GM19438 (cell line): ENCODE data around the gene SF3B2.
"Not testable (repeated sequence)": the region's sequence is repeated elsewhere in the genome, so short reads cannot be mapped to it uniquely, and the experiment has no call there.

Source experiments
- ATAC-seq: cut with Tn5 transposase; IDR thresholded peaks from one replicate; pipeline ENCODE4 v1.9.1; 2021; ENCODE audit warnings: low read depth; ENCODE audit not compliant: unreplicated experiment

Gene SF3B2

DNA sequence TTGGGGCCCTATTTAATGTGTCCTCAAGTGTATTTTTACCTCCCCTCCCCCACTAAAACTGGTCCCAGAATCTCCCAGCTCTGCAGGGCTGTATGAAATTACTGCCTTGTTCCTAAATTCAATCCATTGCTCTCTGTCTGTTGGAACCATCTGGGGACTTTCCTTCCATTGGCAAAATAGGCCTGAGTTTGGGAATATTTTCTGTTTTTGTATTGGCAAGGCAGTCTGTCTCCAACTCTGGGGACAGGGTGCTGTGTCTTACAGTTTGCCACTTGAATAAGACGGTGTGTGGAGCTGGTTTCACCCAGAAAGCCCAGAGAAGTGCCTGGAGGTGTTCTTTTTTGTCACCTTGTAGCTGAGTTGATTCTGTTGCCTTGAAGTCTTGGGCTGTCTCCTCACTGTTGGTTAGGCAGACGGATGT, 19.2 kb downstream of the SF3B2 start:
- ATAC-seq = no peak

DNA sequence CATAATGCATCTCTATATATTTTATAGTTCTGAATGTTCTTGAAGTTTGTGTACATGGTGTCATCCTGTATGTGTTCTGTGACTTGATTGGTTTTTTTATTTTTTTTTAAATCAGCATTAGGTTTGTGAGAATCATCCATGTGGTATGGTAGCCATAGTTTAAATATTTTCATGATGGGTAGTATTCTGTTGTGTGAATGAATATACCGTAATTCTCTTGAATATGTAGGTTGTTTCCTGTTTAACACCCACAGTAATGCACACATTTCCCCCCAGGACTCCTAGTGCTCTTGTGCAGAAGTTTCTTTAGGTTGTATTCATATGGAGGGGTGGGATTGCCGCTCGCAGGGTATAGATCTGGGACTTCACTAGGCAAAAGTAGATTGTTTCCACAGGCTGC, 19.9 kb downstream of the SF3B2 start:
- no peak for ATAC-seq

- no peak for ATAC-seq
These were observed 20.4 kb downstream of the SF3B2 start for GRCh38 chr11:66072518-66072917.

DNA sequence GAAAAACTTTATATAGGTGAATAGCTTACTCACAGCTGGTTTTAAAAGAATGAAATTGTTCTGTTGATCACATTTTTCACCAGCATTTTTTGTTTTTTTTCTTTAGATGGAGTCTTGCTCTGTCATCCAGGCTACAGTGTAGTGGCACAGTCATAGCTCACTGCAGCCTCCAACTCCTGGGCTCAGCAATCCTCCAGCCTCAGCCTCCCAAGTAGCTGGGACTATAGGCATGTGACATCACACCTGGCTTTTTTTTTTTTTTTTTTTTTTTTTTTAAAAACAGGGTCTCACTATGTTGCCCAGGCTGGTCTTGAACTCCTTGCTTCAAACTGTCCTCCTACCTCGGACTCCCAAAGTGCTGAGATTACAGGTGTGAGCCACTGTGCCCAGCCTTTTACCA, 21.5 kb downstream of the SF3B2 start:
- ATAC-seq = no peak

DNA sequence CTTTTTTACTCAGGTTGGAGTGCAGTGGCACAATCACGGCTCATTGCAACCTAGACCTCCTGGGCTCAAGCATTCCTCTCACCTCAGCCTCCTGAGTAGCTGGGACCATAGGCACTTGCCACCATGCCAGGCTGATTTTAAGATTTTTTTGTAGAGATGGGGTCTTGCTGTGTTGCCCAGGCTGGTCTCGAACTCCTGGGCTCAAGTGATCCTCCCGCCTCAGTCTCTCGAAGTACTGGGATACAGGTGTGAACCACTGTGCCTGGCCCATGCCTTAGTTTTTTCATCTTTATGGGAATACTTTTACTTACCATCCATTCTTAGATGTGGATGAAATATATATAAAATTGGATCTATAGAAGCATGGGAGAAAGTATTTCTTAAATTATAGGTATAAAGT, 23.1 kb downstream of the SF3B2 start:
- no peak for ATAC-seq

GRCh38 chr11:66076561-66076960, 24.4 kb downstream of the SF3B2 start:
- no peak for ATAC-seq

DNA sequence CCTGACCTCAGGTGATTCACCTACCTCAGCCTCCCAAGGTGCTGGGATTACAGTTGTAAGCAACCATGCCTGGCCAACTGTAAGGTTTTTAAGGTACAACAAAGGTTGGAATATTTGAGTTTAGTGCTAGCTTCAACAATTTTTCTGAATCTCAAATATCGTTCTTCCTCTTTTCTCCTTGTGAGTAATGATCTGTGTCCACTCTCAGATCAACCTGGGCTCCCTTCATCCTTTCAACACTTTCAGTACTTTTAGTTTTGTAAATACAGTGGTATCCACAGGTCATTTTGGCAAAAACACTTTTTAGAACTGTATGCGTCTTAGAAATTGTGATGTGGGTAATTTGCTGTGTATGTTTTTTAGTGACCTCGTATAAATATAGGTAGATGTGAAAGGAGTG, 25.8 kb downstream of the SF3B2 start:
- no peak for ATAC-seq

DNA sequence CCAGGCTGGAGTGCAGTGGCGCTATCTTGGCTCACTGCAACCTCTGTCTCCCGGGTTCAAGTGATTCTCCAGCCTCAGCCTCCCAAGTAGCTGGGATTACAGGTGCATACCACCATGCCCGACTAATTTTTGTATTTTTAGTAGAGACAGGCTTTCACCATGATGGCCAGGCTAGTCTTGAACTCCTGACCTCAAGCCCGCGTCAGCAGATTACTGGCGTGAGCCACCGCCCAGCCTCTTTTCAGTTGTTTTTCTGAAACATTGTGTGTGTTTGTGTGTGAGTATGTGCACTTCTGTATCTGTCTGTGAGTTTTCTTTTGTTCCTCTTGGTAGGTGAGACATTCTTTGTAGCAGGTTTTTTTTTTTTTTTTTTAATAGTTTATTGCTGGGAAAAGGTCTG, 26.8 kb downstream of the SF3B2 start:
- not testable (repeated sequence) for ATAC-seq

DNA sequence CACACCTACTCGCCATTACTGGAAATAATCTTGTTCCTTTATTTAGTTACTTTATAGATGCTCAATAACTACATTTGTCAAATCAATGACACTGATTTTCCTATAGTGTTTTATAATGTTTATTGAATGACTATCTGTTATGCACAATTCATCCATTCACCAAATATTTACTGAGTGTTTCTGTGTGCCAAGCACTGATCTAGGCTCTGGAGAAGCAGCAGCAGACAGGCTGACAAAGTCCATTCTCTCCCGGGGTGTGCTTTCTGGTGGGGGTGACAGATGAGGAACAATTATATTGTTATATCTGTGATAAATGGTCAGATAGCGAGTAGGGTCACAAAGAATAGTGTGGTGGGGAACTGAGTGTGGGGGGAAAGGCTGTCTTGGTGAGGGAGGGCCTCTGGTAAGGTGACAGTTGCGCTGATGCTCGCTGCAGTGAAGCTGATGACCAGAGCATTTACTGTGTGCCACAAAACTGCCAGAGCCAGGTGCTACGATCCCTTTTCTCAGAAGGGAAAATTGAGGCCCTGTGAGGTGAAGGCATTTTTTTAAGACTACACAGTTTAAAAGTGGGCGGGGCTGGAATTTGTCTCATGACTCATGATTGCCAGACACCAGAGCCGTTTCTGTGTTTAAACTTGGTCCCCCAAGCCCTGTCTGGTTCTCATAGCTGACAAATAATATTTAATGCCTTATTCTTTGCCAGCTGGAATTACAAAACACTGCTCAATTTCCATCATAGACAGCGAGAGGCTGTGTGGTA, 28.1 kb downstream of the SF3B2 start:
- ATAC-seq = no peak

GRCh38 chr11:66081505-66081904, 29.3 kb downstream of the SF3B2 start:
- ATAC-seq = no peak

DNA sequence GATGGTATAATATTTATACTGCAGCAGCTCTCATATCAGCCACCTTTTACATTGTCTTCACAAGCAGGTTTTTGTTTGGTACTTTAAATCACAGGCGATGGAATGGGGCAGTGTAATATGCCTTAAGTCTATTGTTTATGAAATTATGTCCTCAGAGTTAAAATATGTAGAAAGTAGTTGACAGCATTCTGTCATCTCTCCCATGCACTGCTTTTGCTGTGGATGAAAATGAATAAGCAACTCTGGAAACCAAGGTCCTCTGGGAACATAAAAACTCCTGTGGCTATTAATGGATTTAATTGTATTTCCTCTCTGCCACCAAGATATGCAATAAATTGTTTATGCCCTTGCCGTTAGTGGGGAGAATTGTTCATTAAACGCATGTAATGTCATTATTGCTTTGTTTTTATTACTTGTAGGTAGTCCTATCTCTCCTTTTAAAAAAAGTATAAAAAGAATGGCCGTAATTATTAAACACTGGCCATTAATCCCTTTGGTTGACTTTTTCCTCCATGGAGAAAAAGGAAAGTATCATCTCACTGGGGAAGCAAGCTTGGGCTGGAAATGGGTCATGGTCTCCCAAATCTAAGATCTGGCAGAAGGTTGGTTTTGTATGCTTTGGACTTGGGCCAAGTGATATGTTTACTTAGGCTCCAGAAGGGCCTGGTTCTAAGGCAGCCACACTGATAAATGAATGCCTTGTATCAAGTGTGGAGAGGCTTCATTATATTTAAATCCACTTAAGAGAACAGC, 31.0 kb downstream of the SF3B2 start:
- no peak for ATAC-seq

GRCh38 chr11:66083767-66084166, 31.6 kb downstream of the SF3B2 start:
- ATAC-seq = no peak

- no peak for ATAC-seq
These were observed 32.8 kb downstream of the SF3B2 start for GRCh38 chr11:66084821-66085475.

DNA sequence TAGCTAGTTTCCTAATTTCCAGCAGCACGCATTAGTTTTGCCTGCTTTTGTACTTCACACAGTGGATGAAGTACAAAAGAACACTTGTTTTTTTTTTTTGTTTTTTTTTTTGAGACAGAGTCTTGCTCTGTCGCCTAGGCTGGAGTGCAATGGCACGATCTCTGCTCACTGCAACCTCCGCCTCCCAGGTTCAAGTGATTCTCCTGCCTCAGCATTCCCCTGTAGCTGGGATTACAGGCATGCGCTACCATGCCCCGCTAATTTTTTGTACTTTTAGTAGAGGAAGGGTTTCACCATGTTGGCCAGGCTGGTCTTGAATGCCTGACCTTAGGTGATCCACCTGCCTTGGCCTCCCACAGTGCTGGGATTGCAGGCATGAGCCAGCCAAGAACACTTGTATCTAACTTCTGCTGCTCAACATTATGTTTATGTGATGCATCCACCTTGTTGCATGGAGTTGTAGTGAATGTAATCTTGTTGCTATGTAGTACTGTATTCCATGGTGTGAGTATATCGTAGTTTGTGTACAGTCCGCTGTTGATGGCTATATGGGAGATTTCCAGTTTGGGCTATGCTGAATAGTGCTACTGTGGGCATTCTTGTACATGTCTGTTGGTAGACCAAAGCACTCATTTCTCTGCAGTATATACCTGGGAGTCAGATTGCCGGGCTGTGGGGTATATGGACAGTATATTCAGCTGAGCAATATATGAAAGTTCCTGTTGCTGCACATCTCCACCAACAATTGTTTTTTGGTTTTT, 35.2 kb downstream of the SF3B2 start:
- no peak for ATAC-seq

GRCh38 chr11:66089067-66089466, 36.9 kb downstream of the SF3B2 start:
- ATAC-seq = no peak

DNA sequence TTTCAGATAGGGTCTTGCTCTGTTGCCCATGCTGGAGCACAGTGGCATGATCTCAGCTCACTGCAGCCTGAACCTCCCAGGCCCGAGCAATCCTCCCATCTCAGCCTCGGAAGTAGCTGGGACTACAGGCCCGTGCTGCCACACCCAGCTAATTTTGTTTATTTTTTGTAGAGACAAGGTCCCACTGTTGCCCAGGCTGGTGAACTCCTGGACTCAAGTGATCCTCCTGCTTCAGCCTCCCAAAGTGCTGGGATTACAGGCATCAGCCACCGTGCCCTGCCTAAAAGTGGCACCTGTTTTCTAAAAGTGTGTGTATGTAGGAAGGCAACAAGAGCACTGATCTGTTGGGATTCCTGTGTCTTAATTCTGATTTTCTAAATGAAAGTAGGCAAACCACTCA, 38.1 kb downstream of the SF3B2 start:
- ATAC-seq = no peak

- ATAC-seq = not testable (repeated sequence)
These were observed 40.0 kb downstream of the SF3B2 start for GRCh38 chr11:66092125-66092524.

DNA sequence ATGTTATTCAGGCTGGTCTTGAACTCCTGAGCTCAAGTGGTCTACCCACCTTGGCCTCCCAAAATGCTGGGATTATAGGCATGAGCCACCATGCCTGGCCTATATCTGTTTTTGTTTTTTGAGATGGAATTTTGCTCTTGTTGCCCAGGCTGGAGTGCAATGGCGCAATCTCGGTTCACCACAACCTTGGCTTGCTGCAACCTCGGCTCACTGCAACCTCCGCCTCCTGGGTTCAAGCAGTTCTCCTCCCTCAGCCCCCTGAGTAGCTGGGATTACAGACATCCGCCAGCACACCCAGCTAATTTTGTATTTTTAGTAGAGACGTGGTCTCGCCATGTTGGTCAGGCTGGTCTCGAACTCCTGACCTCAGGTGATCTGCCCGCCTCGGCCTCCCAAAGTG, 47.6 kb downstream of the SF3B2 start:
- not testable (repeated sequence) for ATAC-seq

DNA sequence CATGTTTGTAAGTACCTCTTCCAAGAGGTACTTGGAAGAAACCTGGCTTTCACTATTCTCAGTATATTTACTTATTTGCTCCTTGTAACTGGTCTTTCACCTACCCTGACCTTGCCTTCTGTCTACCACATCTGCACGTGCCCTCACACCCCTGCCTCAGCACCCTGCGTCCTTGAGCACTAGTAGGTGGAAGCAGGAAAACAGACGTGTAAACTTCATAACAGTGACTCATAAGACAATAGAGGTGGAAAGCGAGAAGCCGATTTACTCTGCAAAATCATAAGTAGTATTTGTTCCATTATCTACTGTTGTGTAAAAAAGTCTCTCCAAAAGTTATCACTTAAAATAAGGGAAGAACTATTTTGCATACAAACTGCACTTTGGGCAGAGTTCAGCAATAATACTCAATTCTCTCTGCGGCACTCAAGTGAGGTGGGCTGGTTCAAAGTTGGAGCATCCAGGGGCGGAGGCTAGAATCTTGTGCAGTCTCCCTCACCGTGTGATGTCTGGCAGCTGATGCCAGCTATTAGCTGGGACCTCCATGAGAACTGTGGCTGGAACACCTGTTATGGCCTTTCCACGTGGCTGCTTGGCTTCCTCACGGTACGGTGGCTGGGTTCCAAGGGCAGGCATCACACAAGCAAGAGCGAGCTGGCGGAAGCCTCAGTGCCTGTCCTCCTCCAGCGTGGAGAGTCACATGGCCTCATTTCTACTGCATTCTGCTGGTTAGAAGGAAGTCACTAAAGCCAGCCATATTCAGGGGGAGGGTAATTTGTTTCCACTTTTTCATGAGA, 48.3 kb downstream of the SF3B2 start:
- ATAC-seq = peak; percentile 78

- peak; percentile 34 for ATAC-seq
These were observed 48.9 kb downstream of the SF3B2 start for GRCh38 chr11:66101066-66101464.
